Testis (tissue), 3 donors: Measurements from ENCODE around the gene ZFP62. TPM values are rescaled to one million over a fixed set of nuclear protein-coding genes. Genes with fewer than 3 reads are reported as not detected.

Experiments used
- DNase-seq: peaks from one replicate; pipeline ENCODE4 v3.0.0-alpha.2; 2019
- H3K27ac ChIP-seq, 2 donors: fragments of 200-600 bp; sonication (generic); one replicate each; pipeline ENCODE4 v1.5.1; 2019
- H3K27me3 ChIP-seq: fragments of 200-600 bp; sonication (generic); one replicate; pipeline ENCODE4 v1.5.1; 2019
- H3K36me3 ChIP-seq: fragments of 200-600 bp; sonication (generic); one replicate; pipeline ENCODE4 v1.5.1; 2017; ENCODE audit warnings: low read depth; ENCODE audit errors: missing control alignments
- H3K4me1 ChIP-seq: fragments of 200-600 bp; sonication (generic); one replicate; pipeline ENCODE4 v1.5.1; 2019
- H3K4me3 ChIP-seq, 2 donors: fragments of 200-600 bp; sonication (generic); one replicate each; pipeline ENCODE4 v1.5.1; 2017 to 2019
- H3K9me3 ChIP-seq: fragments of 200-600 bp; sonication (generic); one replicate; pipeline ENCODE4 v1.5.1; 2017
- CTCF ChIP-seq, 3 experiments: fragments of 450-650 bp in 2 of 3; fragments of 200-600 bp in 1 of 3; sonication (generic) in 1 of 3; IDR thresholded peaks; one replicate each; pipeline ENCODE4 v1.5.1; 2016 to 2019; ENCODE audit warnings: antibody characterized with exemption in 3 of 3, mild to moderate bottlenecking in 2 of 3, moderate library complexity in 1 of 3
- POLR2A ChIP-seq: fragments of 450-650 bp; IDR thresholded peaks from one replicate; pipeline ENCODE4 v1.6.1; 2017; ENCODE audit warnings: antibody characterized with exemption, mild to moderate bottlenecking, moderate library complexity
- WGBS, 2 donors: methylation state at CpG; one replicate each; pipeline ENCODE4 v1.1.5; 2018; 5-methylcytosine and 5-hydroxymethylcytosine counted together
- intact Hi-C: fragments of 100-400 bp; cut with DNase I; formaldehyde crosslinking; loops from one replicate; pipeline ENCODE4 v1.15.1; 2023; ENCODE audit warnings: low total_unique reads
- polyA plus RNA-seq: library from polyadenylated mRNA; stranded (reverse); fragments of 350-450 nt; fragmentation: Illumina TruSeq; extraction: RNeasy Lipid Tissue Mini Kit (QIAGEN cat#74804); gene quantifications from one replicate; pipeline ENCODE4 v1.2.3, GENCODE V29; 2014; ENCODE audit warnings: low read depth, low replicate concordance; ENCODE audit not compliant: insufficient read depth
- total RNA-seq, 2 donors: library from RNA; depleted of rRNA; stranded (reverse); fragments of >200 nt; gene quantifications; one replicate each; pipeline ENCODE4 v1.2.3, GENCODE V29; 2016

Gene ZFP62
- total and polyA plus RNA-seq, 3 donors from 2014 or later, result 27.1 to 32.3 (median 29.2) TPM

- intact Hi-C loops, result no loop called here
- 30 to 33% methylated on average over 3 of the region's 3 CpGs for WGBS, 2 donors
- Histone ChIP-seq H3K9me3 (no peaks in the 10 kb centered on the region), H3K36me3 (no peaks in the 10 kb centered on the region), H3K4me3 (no peak overlapping the region), H3K4me1 (no peaks in the 10 kb centered on the region), H3K27ac (no peak overlapping the region), H3K27me3 (no peaks in the 10 kb centered on the region)
- TF ChIP-seq POLR2A (no peak), CTCF (IDR thresholded peaks at IDR 0.05) (no peak)
- DNase-seq, result no peak
Observed at GRCh38 chr5:180847026-180847425, 14.1 kb downstream of the ZFP62 start.

GRCh38 chr5:180844858-180845257 lies 16.2 kb downstream of the ZFP62 start:
- Histone ChIP-seq H3K27me3 (no peaks in the 10 kb centered on the region), H3K27ac (no peak overlapping the region), H3K4me3 (no peak overlapping the region), H3K9me3 (no peaks in the 10 kb centered on the region), H3K36me3 (no peaks in the 10 kb centered on the region), H3K4me1 (no peaks in the 10 kb centered on the region)
- intact Hi-C loops, result no loop called here
- no peak for TF ChIP-seq CTCF (IDR thresholded peaks at IDR 0.05)
- no peak for TF ChIP-seq POLR2A
- 94 to 100% methylated on average over 1 of the region's 1 CpG for WGBS, 2 donors
- no peak for DNase-seq

- H3K27me3 ChIP-seq, result no peaks in the 10 kb centered on the region
- H3K27ac ChIP-seq, result no peak overlapping the region
- intact Hi-C loops, result no loop called here
- H3K4me3 ChIP-seq, result no peak overlapping the region
- H3K4me1 ChIP-seq, result no peaks in the 10 kb centered on the region
- TF ChIP-seq POLR2A (no peak), CTCF (IDR thresholded peaks at IDR 0.05) (no peak)
- no peak for DNase-seq
- 77 to 88% methylated on average over 3 of the region's 3 CpGs for WGBS, 2 donors
- no peaks in the 10 kb centered on the region for H3K36me3 ChIP-seq
- H3K9me3 ChIP-seq, result no peaks in the 10 kb centered on the region
Observed at GRCh38 chr5:180844432-180844831, 16.6 kb downstream of the ZFP62 start.

GRCh38 chr5:180839935-180840334 lies 21.1 kb downstream of the ZFP62 start:
- Histone ChIP-seq H3K4me3 (no peak overlapping the region), H3K27me3 (no peaks in the 10 kb centered on the region), H3K27ac (no peak overlapping the region), H3K4me1 (no peaks in the 10 kb centered on the region), H3K36me3 (no peaks in the 10 kb centered on the region), H3K9me3 (no peaks in the 10 kb centered on the region)
- no peak for TF ChIP-seq CTCF (IDR thresholded peaks at IDR 0.05)
- no peak for TF ChIP-seq POLR2A
- DNase-seq, result no peak
- intact Hi-C loops, result no loop called here
- WGBS, 2 donors, result 89 to 97% methylated on average over 3 of the region's 3 CpGs

- intact Hi-C loops, result no loop called here
- WGBS, 2 donors, result 86 to 90% methylated on average over 2 of the region's 2 CpGs
Observed at GRCh38 chr5:180839227-180839626, 21.8 kb downstream of the ZFP62 start.

More at GRCh38 chr5:180839227-180839626, 21.8 kb downstream of the ZFP62 start:
- Histone ChIP-seq H3K9me3 (no peaks in the 10 kb centered on the region), H3K27ac (no peak overlapping the region), H3K36me3 (no peaks in the 10 kb centered on the region), H3K4me1 (no peaks in the 10 kb centered on the region), H3K4me3 (no peak overlapping the region), H3K27me3 (no peaks in the 10 kb centered on the region)
- TF ChIP-seq POLR2A, result no peak
- no peak for TF ChIP-seq CTCF (IDR thresholded peaks at IDR 0.05)
- no peak for DNase-seq
